SKM-1 treated with dmso at 0.1 percent for 144 hours (cell line): ENCODE measurements around the gene WDFY3.

Experiments used
- DNase-seq: peaks from one replicate; lab custom pipeline; 2025; ENCODE audit not compliant: unreplicated experiment; lab: John Stamatoyannopoulos, UW

WDFY3 gene

DNA sequence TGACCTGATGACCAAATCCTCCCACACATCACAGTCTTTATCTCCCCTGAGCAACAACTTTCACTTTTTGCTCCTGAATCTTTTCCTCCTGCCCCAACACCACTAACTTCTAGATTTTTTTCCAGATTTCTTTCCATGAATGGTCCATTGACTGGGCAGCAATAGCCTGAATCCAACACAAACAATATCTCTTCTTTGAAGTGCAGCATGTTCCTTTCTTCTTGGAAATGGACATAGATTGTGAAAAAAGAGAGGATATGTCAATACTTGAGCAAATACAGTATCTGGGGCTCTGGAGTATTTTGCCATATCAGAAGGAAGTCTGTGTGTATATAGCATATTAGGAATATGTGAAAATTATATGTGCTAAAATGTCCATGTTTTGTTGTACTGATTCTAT lies 328.4 kb downstream of the WDFY3 start:
- DNase-seq, result no peak

DNA sequence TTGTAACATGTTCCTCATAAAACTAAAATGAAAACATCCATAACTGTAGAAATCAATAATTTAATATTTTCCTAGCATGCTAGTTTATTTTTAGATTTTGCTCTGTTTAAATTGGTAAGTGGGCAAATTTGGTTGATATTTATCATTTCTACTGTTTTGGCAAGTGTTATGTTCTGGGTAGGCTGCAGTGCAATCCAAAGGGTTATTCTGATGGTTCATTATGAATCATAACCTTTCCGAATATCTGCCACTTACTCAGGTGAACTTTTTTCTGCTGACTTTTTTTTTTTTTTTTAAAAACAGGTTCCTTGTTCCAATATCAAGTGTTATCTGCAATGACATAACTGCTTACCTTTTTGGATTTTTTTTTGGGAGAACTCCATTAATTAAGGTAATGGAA lies 331.5 kb downstream of the WDFY3 start:
- no peak for DNase-seq

DNA sequence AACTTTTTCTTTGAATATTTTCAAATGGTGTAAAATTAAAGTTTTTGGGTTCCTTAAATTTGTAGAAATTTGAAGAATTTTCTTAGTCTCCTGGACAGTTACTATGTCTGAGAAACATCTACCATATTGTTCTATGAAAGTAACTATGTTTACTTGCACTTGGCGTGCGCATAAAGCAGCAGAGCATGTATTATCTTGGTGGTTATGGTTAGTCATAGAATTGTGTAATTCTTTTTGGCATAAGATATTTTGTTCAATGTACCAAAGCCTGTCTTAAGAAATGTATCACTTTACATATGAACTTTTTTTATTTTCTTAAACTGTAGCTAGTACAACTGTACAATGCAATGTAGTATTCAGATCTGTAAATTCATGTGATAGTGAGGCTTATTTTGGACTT lies 334.4 kb downstream of the WDFY3 start:
- no peak for DNase-seq

DNA sequence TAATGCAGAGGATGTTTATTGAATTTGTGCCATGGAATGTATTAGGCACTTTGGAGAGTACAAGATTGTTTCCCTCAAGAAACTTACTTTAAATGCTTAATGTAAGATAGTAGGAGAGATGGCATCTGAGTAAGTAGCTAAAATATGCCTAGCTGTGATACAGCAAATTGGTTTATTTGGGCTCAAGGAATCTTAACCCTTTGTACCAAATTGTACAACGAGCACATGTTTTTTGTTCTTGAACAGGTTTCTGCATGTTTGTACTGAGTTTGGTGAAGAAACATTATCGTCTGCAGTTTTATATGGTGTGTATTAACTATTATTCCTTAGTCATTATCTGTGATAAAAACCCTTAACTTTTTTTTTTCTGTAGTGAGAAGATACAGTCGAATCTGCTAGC lies 334.9 kb downstream of the WDFY3 start:
- no peak for DNase-seq

DNA sequence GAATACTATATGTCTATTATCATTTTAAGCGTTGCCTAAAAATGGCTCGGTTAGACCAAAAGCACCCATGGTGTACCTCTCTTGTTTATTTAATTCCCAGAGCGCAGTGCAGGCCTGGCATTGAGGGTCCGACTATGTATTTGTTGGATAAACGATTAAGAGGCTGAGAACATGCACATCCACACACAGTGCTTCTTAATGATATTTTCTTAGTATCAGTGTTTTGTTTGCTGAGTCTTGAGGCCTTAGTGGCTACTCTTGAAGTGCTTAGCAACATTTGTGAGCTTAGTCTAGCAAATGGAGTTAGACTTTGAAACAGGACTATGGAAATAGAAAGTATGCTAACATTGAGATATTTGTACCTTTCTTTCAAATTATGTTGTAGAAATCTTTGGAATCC lies 339.8 kb downstream of the WDFY3 start:
- DNase-seq, result no peak

DNA sequence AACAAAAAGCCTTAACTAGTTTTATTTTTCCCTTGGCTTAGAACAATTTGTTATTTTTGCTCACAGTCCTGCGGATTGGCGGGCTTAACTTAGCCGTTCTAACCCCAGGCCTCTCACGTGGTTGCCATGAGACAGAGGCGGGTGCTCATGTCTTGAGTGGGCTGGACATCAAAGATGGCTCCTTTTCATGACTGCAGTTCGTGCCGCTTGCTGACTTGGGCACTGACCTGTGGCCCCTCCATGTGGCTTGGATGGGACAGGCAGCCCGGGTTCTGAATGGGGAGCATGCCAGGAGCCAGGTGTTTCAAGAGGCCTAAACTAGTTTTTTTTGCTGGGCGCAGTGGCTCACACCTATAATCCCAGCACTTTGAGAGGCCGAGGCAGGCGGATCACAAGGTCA lies 342.8 kb downstream of the WDFY3 start:
- no peak for DNase-seq

DNA sequence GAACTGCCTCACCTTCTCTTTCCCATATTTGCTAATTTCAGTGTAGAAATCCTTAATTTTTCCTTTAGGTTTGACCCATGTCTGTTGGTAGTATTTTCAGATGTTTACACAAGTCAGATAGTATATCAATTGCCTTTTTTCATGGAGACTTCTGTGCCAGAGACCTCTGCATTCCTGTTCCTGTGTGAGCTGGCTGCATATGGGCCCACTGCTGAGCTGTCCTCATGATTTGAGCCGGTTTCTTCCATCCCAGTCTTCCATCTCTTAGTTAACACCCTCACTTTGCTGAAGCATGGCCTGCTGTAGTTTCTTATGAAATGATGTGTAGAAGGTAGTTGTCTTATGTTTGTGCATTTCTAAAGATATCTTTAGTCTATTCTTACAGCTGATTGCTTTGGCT lies 343.5 kb downstream of the WDFY3 start:
- DNase-seq, result no peak
